Mammary epithelial cell (primary cell): Measurements from ENCODE around the gene GABRG3.

Experiments
- EZH2 ChIP-seq: IDR thresholded peaks from 2 replicates; pipeline ENCODE4 v1.6.1; 2012; ENCODE audit warnings: low read length, inconsistent platforms, borderline replicate concordance
- TF ChIP-seq, protein P1 (sequence below), 2 donors: IDR thresholded peaks in 1 of 2; conservative IDR thresholded peaks in 1 of 2; 2 replicates each; pipeline ENCODE4 v1.5.1; 2011 to 2012; ENCODE audit warnings: inconsistent platforms in 2 of 2, low read length in 2 of 2, mild to moderate bottlenecking in 2 of 2, control low read depth in 1 of 2, low read depth in 1 of 2; ENCODE audit not compliant: insufficient read depth in 1 of 2; ENCODE audit errors: extremely low read depth in 1 of 2

- TF ChIP-seq, protein P1, sequence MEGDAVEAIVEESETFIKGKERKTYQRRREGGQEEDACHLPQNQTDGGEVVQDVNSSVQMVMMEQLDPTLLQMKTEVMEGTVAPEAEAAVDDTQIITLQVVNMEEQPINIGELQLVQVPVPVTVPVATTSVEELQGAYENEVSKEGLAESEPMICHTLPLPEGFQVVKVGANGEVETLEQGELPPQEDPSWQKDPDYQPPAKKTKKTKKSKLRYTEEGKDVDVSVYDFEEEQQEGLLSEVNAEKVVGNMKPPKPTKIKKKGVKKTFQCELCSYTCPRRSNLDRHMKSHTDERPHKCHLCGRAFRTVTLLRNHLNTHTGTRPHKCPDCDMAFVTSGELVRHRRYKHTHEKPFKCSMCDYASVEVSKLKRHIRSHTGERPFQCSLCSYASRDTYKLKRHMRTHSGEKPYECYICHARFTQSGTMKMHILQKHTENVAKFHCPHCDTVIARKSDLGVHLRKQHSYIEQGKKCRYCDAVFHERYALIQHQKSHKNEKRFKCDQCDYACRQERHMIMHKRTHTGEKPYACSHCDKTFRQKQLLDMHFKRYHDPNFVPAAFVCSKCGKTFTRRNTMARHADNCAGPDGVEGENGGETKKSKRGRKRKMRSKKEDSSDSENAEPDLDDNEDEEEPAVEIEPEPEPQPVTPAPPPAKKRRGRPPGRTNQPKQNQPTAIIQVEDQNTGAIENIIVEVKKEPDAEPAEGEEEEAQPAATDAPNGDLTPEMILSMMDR (conservative IDR thresholded peaks at IDR 0.05 in 1 of 2, IDR thresholded peaks at IDR 0.05 in 1 of 2; ENCODE audit: extremely low read depth in 1 of 2, insufficient read depth in 1 of 2, low read depth in 1 of 2, low read length in 2 of 2): no peak
- TF ChIP-seq EZH2: no peak
Observed at GRCh38 chr15:27456807-27457206, 485.8 kb downstream of the GABRG3 start.
